GM23338 (cell line): ENCODE results near the gene JDP2. TPM values are rescaled to one million over a fixed set of nuclear protein-coding genes. Genes with fewer than 3 reads are reported as not detected.

Experiments
- ATAC-seq: fragments of 200-7000 bp; cut with Tn5 transposase; 3 replicates; pipeline ENCODE4 v1.9.1; 2020
- DNase-seq: peaks from one replicate; pipeline ENCODE4 v3.0.0-alpha.2; 2015; ENCODE audit warnings: low spot score
- H2AFZ ChIP-seq: fragments of 200-600 bp; sonication (generic); 2 replicates; pipeline ENCODE4 v1.8.0; 2016; ENCODE audit warnings: antibody characterized with exemption, mild to moderate bottlenecking, moderate library complexity
- H3F3A ChIP-seq: fragments of 200-600 bp; sonication (generic); replicated peaks from 2 replicates; pipeline ENCODE4 v1.8.0; 2017; ENCODE audit warnings: antibody characterized with exemption, mixed run types, low read depth
- H3K27ac ChIP-seq: fragments of 200-600 bp; sonication (generic); 2 replicates; pipeline ENCODE4 v1.6.1; 2016; ENCODE audit warnings: low read depth
- H3K27me3 ChIP-seq: fragments of 200-600 bp; sonication (generic); 2 replicates; pipeline ENCODE4 v1.8.0; 2016; ENCODE audit warnings: mild to moderate bottlenecking, mixed run types, moderate library complexity; ENCODE audit not compliant: insufficient read depth
- H3K36me3 ChIP-seq: fragments of 200-600 bp; sonication (generic); 2 replicates; pipeline ENCODE4 v1.8.0; 2016; ENCODE audit warnings: mild to moderate bottlenecking; ENCODE audit not compliant: insufficient read depth
- H3K4me1 ChIP-seq: fragments of 200-600 bp; sonication (generic); 2 replicates; pipeline ENCODE4 v1.8.0; 2016; ENCODE audit warnings: mild to moderate bottlenecking, moderate library complexity; ENCODE audit not compliant: insufficient read depth
- H3K4me2 ChIP-seq: fragments of 200-600 bp; sonication (generic); 2 replicates; pipeline ENCODE4 v1.7.1; 2017; ENCODE audit warnings: mixed run types
- H3K4me3 ChIP-seq: fragments of 200-600 bp; sonication (generic); 2 replicates; pipeline ENCODE4 v1.6.1; 2016; ENCODE audit warnings: mixed run types
- H3K79me2 ChIP-seq: fragments of 200-600 bp; sonication (generic); replicated peaks from 2 replicates; pipeline ENCODE4 v1.8.0; 2017; ENCODE audit warnings: mild to moderate bottlenecking; ENCODE audit not compliant: insufficient read depth
- H3K9me2 ChIP-seq: fragments of 200-600 bp; sonication (generic); 2 replicates; pipeline ENCODE4 v1.8.0; 2017; ENCODE audit not compliant: insufficient read depth
- H4K20me1 ChIP-seq: fragments of 200-600 bp; sonication (generic); replicated peaks from 2 replicates; pipeline ENCODE4 v1.8.0; 2017; ENCODE audit warnings: mild to moderate bottlenecking; ENCODE audit not compliant: insufficient read depth
- H3K27ac Mint-ChIP-seq: 2 replicates; pipeline ENCODE4 v1.8.0; 2020; ENCODE audit warnings: inconsistent platforms, mild to moderate bottlenecking, moderate library complexity, mixed read lengths
- H3K27me3 Mint-ChIP-seq: 3 replicates; pipeline ENCODE4 v1.8.0; 2022; ENCODE audit warnings: low read depth, mild to moderate bottlenecking, moderate library complexity, mixed read lengths, inconsistent platforms; ENCODE audit not compliant: insufficient read depth, poor library complexity
- H3K36me3 Mint-ChIP-seq: 3 replicates; pipeline ENCODE4 v1.8.0; 2021; ENCODE audit warnings: low read depth, mild to moderate bottlenecking, inconsistent platforms, moderate library complexity, mixed read lengths
- H3K4me1 Mint-ChIP-seq: 3 replicates; pipeline ENCODE4 v1.8.0; 2020; ENCODE audit warnings: mild to moderate bottlenecking, inconsistent platforms, mixed read lengths
- H3K4me3 Mint-ChIP-seq: 3 replicates; pipeline ENCODE4 v1.8.0; 2021; ENCODE audit warnings: moderate library complexity, mild to moderate bottlenecking, inconsistent platforms, mixed read lengths
- H3K9me3 Mint-ChIP-seq: 3 replicates; pipeline ENCODE4 v1.8.0; 2020; ENCODE audit warnings: moderate library complexity, mild to moderate bottlenecking, inconsistent platforms, mixed read lengths
- CREB1 ChIP-seq: fragments of 250-450 bp; sonication (Bioruptor Pico); IDR thresholded peaks from 2 replicates; pipeline ENCODE4 v1.5.0; 2020; ENCODE audit warnings: low read depth, mild to moderate bottlenecking, moderate library complexity
- CTCF ChIP-seq, 2 experiments: fragments of 200-600 bp in 1 of 2; sonication (generic) in 1 of 2; conservative IDR thresholded peaks; 2 replicates each; pipeline versions ENCODE4 v1.5.1 to v1.6.1; 2016 to 2017; ENCODE audit warnings: antibody characterized with exemption in 2 of 2, low read depth in 2 of 2, mild to moderate bottlenecking in 2 of 2, moderate library complexity in 1 of 2
- ETS1 ChIP-seq: IDR thresholded peaks from 2 replicates; pipeline ENCODE4 v1.6.1; 2016; ENCODE audit warnings: antibody characterized with exemption
- EZH2 ChIP-seq: fragments of 200-600 bp; sonication (generic); IDR thresholded peaks from one replicate; pipeline ENCODE4 v1.8.0; 2017; ENCODE audit warnings: antibody characterized with exemption, mild to moderate bottlenecking, low read depth; ENCODE audit not compliant: unreplicated experiment
- EZH2phosphoT487 ChIP-seq: fragments of 200-600 bp; sonication (generic); IDR thresholded peaks from one replicate; pipeline ENCODE4 v1.8.1; 2018; ENCODE audit warnings: antibody characterized with exemption; ENCODE audit not compliant: unreplicated experiment
- JUNB ChIP-seq: IDR thresholded peaks from one replicate; pipeline ENCODE4 v1.6.1; 2016; ENCODE audit warnings: antibody characterized with exemption; ENCODE audit not compliant: unreplicated experiment
- REST ChIP-seq: IDR thresholded peaks from one replicate; pipeline ENCODE4 v1.6.1; 2018; ENCODE audit warnings: antibody characterized with exemption; ENCODE audit not compliant: unreplicated experiment
- STAT1 ChIP-seq: IDR thresholded peaks from one replicate; pipeline ENCODE4 v1.6.1; 2016; ENCODE audit warnings: antibody characterized with exemption; ENCODE audit not compliant: unreplicated experiment
- ZNF114 ChIP-seq: fragments of 250-450 bp; sonication (Bioruptor Pico); IDR thresholded peaks from 2 replicates; pipeline ENCODE4 v1.5.0; 2020; ENCODE audit warnings: mild to moderate bottlenecking, moderate library complexity
- ZNF331 ChIP-seq: fragments of 250-450 bp; sonication (Bioruptor Pico); IDR thresholded peaks from 2 replicates; pipeline ENCODE4 v1.5.0; 2020; ENCODE audit warnings: low read depth, mild to moderate bottlenecking, moderate library complexity
- ZNF462 ChIP-seq: fragments of 250-450 bp; sonication (Bioruptor Pico); IDR thresholded peaks from 2 replicates; pipeline ENCODE4 v1.5.0; 2020; ENCODE audit warnings: mild to moderate bottlenecking, moderate library complexity
- polyA plus RNA-seq: library from polyadenylated mRNA; unstranded; fragments of >200 nt; fragmentation: Nextera tagmentation; extraction: Ambion mirVana; gene quantifications from 2 replicates; pipeline ENCODE4 v1.2.1, GENCODE V29; 2016
- total RNA-seq: library from RNA; depleted of rRNA; stranded (reverse); fragments of >200 nt; shearing (Covaris generic); gene quantifications from 2 replicates; pipeline ENCODE4 v1.2.3, GENCODE V29; 2014

The JDP2 gene
- total and polyA plus RNA-seq, 2 experiments from 2014 or later: 12.5 to 38.9 TPM

- no peaks in the 10 kb centered on the region for H3K27me3 Mint-ChIP-seq
- H3K4me3 Mint-ChIP-seq: no peak overlapping the region
- Histone ChIP-seq H3K4me1 (peaks cover 7% of the 10 kb centered on the region; the same call in 1 of the 2 replicates), H3K4me2 (no peak overlapping the region), H3K4me3 (no peak overlapping the region), H3K27ac (no peak overlapping the region), H3K27me3 (no peaks in the 10 kb centered on the region), H3K9me2 (no peaks in the 10 kb centered on the region; the same call in 1 of the 2 replicates), H3K79me2 (no peaks in the 10 kb centered on the region), H3F3A (no peaks in the 10 kb centered on the region), H3K36me3 (no peaks in the 10 kb centered on the region), H4K20me1 (no peaks in the 10 kb centered on the region), H2AFZ (no peak overlapping the region)
- no peaks in the 10 kb centered on the region for H3K36me3 Mint-ChIP-seq
- no peaks in the 10 kb centered on the region for H3K9me3 Mint-ChIP-seq
- no peak for ATAC-seq
- H3K27ac Mint-ChIP-seq: no peak overlapping the region
- TF ChIP-seq ZNF114 (CRISPR knock-in tag) (no peak), STAT1 (no peak), CREB1 (CRISPR knock-in tag) (no peak), ZNF462 (CRISPR knock-in tag) (no peak), EZH2 (no peak), REST (no peak), CTCF (conservative IDR thresholded peaks at IDR 0.05; ENCODE audit: low read depth in 2 of 2) (no peak), ETS1 (no peak), ZNF331 (CRISPR knock-in tag) (no peak), EZH2phosphoT487 (no peak), JUNB (no peak)
- H3K4me1 Mint-ChIP-seq: peaks cover 13% of the 10 kb centered on the region
- DNase-seq: no peak
Measured at GRCh38 chr14:75379930-75380270, 47.9 kb upstream of the JDP2 start.
